GM12864 (cell line): Measurements from ENCODE around the gene SALL3.

Experiments used
- DNase-seq: peaks from one replicate; pipeline ENCODE4 v3.0.0-alpha.2; 2011; ENCODE audit warnings: low read depth
- H3K4me3 ChIP-seq: 2 replicates; pipeline ENCODE4 v1.5.1; 2011; ENCODE audit warnings: mild to moderate bottlenecking, low read depth, low read length, control low read depth
- CTCF ChIP-seq: IDR thresholded peaks from 2 replicates; pipeline ENCODE4 v1.5.1; 2011; ENCODE audit warnings: low read depth, mild to moderate bottlenecking, moderate library complexity, low read length, control low read depth, inconsistent platforms; ENCODE audit errors: missing control alignments

The SALL3 gene

GRCh38 chr18:78948707-78949106 is 30.9 kb upstream of the SALL3 start:
- DNase-seq = no peak
- no peak overlapping the region for H3K4me3 ChIP-seq
- no peak for TF ChIP-seq CTCF

- H3K4me3 ChIP-seq = no peak overlapping the region
- no peak for DNase-seq
- no peak for TF ChIP-seq CTCF
Measured at GRCh38 chr18:78949216-78949615, 30.4 kb upstream of the SALL3 start.

GRCh38 chr18:78950386-78950785 is 29.2 kb upstream of the SALL3 start:
- H3K4me3 ChIP-seq = no peak overlapping the region
- TF ChIP-seq CTCF = no peak
- DNase-seq = no peak

- no peak overlapping the region for H3K4me3 ChIP-seq
- no peak for DNase-seq
- no peak for TF ChIP-seq CTCF
Measured at GRCh38 chr18:78953566-78953965, 26.1 kb upstream of the SALL3 start.

- DNase-seq = no peak
- TF ChIP-seq CTCF = no peak
- no peak overlapping the region for H3K4me3 ChIP-seq
Measured at GRCh38 chr18:78955051-78955450, 24.6 kb upstream of the SALL3 start.

- DNase-seq = no peak
- H3K4me3 ChIP-seq = no peak overlapping the region
- TF ChIP-seq CTCF = no peak
Measured at GRCh38 chr18:78957140-78957539, 22.5 kb upstream of the SALL3 start.

- no peak for DNase-seq
Measured at GRCh38 chr18:78960709-78961108, 18.9 kb upstream of the SALL3 start.

More at GRCh38 chr18:78960709-78961108, 18.9 kb upstream of the SALL3 start:
- H3K4me3 ChIP-seq = no peak overlapping the region
- no peak for TF ChIP-seq CTCF
